Suprapubic skin (tissue), 3 donors: ENCODE data around the gene SPPL3.

Experiments used
- CTCF ChIP-seq, 2 donors: fragments of 200-600 bp in 1 of 2; fragments of 450-650 bp in 1 of 2; sonication (generic) in 1 of 2; IDR thresholded peaks; one replicate each; pipeline ENCODE4 v1.5.1; 2016 to 2019; ENCODE audit warnings: antibody characterized with exemption in 2 of 2, mild to moderate bottlenecking in 1 of 2, moderate library complexity in 1 of 2
- POLR2AphosphoS5 ChIP-seq, 3 donors: sonication (generic); formaldehyde crosslinking; IDR thresholded peaks; one replicate each; pipeline ENCODE4 v1.6.1; 2017; ENCODE audit warnings: antibody characterized with exemption in 3 of 3

- TF ChIP-seq CTCF (IDR thresholded peaks at IDR 0.05) (no peak), POLR2AphosphoS5 (IDR thresholded peaks at IDR 0.05) (no peak)
These were observed 16.7 kb downstream of the SPPL3 start for GRCh38 chr12:120887253-120888043.
